Vagina (tissue), 2 donors: ENCODE measurements around the gene LTBP4. TPM values are rescaled to one million over a fixed set of nuclear protein-coding genes. Genes with fewer than 3 reads are reported as not detected.
"Not testable (repeated sequence)": the region's sequence is repeated elsewhere in the genome, so short reads cannot be mapped to it uniquely, and the experiment has no call there.

Source experiments
- DNase-seq, 2 donors: peaks; one replicate each; pipeline ENCODE4 v3.0.0-alpha.2; 2017; ENCODE audit errors: extremely low spot score in 2 of 2
- H3K27ac ChIP-seq: fragments of 200-600 bp; sonication (generic); one replicate; pipeline ENCODE4 v1.5.1; 2019
- H3K27me3 ChIP-seq: fragments of 200-600 bp; sonication (generic); one replicate; pipeline ENCODE4 v1.5.1; 2019
- H3K36me3 ChIP-seq, 2 donors: fragments of 200-600 bp; sonication (generic); one replicate each; pipeline ENCODE4 v1.5.1; 2017 to 2019
- H3K4me1 ChIP-seq: fragments of 200-600 bp; sonication (generic); one replicate; pipeline ENCODE4 v1.5.1; 2019
- H3K4me3 ChIP-seq, 2 donors: fragments of 200-600 bp; sonication (generic); 1 replicate in 1 of 2; 2 replicates in 1 of 2; pipeline ENCODE4 v1.5.1; 2016 to 2019
- H3K9me3 ChIP-seq: fragments of 200-600 bp; sonication (generic); one replicate; pipeline ENCODE4 v1.5.1; 2019
- CTCF ChIP-seq, 3 experiments: fragments of 450-650 bp in 2 of 3; fragments of 200-600 bp in 1 of 3; sonication (generic) in 1 of 3; IDR thresholded peaks; one replicate each; pipeline ENCODE4 v1.5.1; 2017 to 2019; ENCODE audit warnings: antibody characterized with exemption in 3 of 3, mild to moderate bottlenecking in 2 of 3, moderate library complexity in 2 of 3
- POLR2A ChIP-seq, 2 donors: fragments of 450-650 bp; IDR thresholded peaks; one replicate each; pipeline ENCODE4 v1.6.1; 2017; ENCODE audit warnings: antibody characterized with exemption in 2 of 2, mild to moderate bottlenecking in 2 of 2, moderate library complexity in 2 of 2
- POLR2AphosphoS5 ChIP-seq, 2 donors: sonication (generic); formaldehyde crosslinking; IDR thresholded peaks; one replicate each; pipeline ENCODE4 v1.9.0; 2017; ENCODE audit warnings: antibody characterized with exemption in 2 of 2, mild to moderate bottlenecking in 2 of 2, low read depth in 1 of 2; ENCODE audit not compliant: insufficient read depth in 1 of 2
- intact Hi-C: fragments of 100-400 bp; cut with DNase I; formaldehyde crosslinking; loops from one replicate; pipeline ENCODE4 v1.15.1; 2023
- total RNA-seq: library from RNA; depleted of rRNA; stranded (reverse); fragments of >200 nt; gene quantifications from one replicate; pipeline ENCODE4 v1.2.3, GENCODE V29; 2016

Gene LTBP4
- total RNA-seq, 1 donor from 2014 or later: 983 TPM

GRCh38 chr19:40650749-40651305 lies 49.7 kb downstream of the LTBP4 start:
- intact Hi-C loops: no loop called here
- no peak for TF ChIP-seq POLR2A (IDR thresholded peaks at IDR 0.05)
- no peak for TF ChIP-seq CTCF (IDR thresholded peaks at IDR 0.05)
- no peak for TF ChIP-seq POLR2AphosphoS5 (IDR thresholded peaks at IDR 0.05; ENCODE audit: insufficient read depth in 1 of 2, low read depth in 1 of 2)
- DNase-seq: no peak
- Histone ChIP-seq H3K4me1 (peaks cover 31% of the 10 kb centered on the region), H3K27ac (peak overlapping the region; percentile 71), H3K27me3 (no peaks in the 10 kb centered on the region), H3K36me3 (no peaks in the 10 kb centered on the region), H3K9me3 (no peaks in the 10 kb centered on the region), H3K4me3 (no peak overlapping the region)

GRCh38 chr19:40652303-40652702 lies 51.1 kb downstream of the LTBP4 start:
- intact Hi-C loops, H3K36me3 ChIP-seq, H3K9me3 ChIP-seq, DNase-seq, H3K27me3 ChIP-seq, H3K4me3 ChIP-seq: not testable (repeated sequence)
- H3K27ac ChIP-seq: peak overlapping the region; percentile 71
- H3K4me1 ChIP-seq: peaks cover 23% of the 10 kb centered on the region

- DNase-seq, intact Hi-C loops: not testable (repeated sequence)
Observed at GRCh38 chr19:40655684-40656083, 54.5 kb downstream of the LTBP4 start.

GRCh38 chr19:40658031-40658430 lies 56.9 kb downstream of the LTBP4 start:
- Histone ChIP-seq H3K4me1 (peaks cover 22% of the 10 kb centered on the region), H3K27ac (no peak overlapping the region), H3K9me3 (no peaks in the 10 kb centered on the region), H3K36me3 (no peaks in the 10 kb centered on the region), H3K27me3 (no peaks in the 10 kb centered on the region), H3K4me3 (no peak overlapping the region)
- no peak for DNase-seq
- TF ChIP-seq CTCF (IDR thresholded peaks at IDR 0.05) (no peak), POLR2AphosphoS5 (IDR thresholded peaks at IDR 0.05; ENCODE audit: insufficient read depth in 1 of 2, low read depth in 1 of 2) (no peak), POLR2A (IDR thresholded peaks at IDR 0.05) (no peak)
- intact Hi-C loops: no loop called here

More at GRCh38 chr19:40655684-40656083, 54.5 kb downstream of the LTBP4 start:
- not testable (repeated sequence) for H3K9me3 ChIP-seq, H3K27ac ChIP-seq, H3K27me3 ChIP-seq, H3K4me3 ChIP-seq, H3K36me3 ChIP-seq
- peaks cover 25% of the 10 kb centered on the region for H3K4me1 ChIP-seq

GRCh38 chr19:40659116-40659515 lies 57.9 kb downstream of the LTBP4 start:
- H3K36me3 ChIP-seq: no peaks in the 10 kb centered on the region
- TF ChIP-seq POLR2AphosphoS5 (IDR thresholded peaks at IDR 0.05; ENCODE audit: insufficient read depth in 1 of 2, low read depth in 1 of 2) (no peak), CTCF (IDR thresholded peaks at IDR 0.05) (no peak), POLR2A (IDR thresholded peaks at IDR 0.05) (no peak)
- intact Hi-C loops: no loop called here
- no peaks in the 10 kb centered on the region for H3K9me3 ChIP-seq
- peaks cover 33% of the 10 kb centered on the region for H3K4me1 ChIP-seq
- H3K4me3 ChIP-seq: no peak overlapping the region
- DNase-seq: no peak
- H3K27me3 ChIP-seq: no peaks in the 10 kb centered on the region
- peak overlapping the region; percentile 62 for H3K27ac ChIP-seq

GRCh38 chr19:40659566-40659965 lies 58.4 kb downstream of the LTBP4 start:
- Histone ChIP-seq H3K27ac (peak overlapping the region; percentile 62), H3K27me3 (no peaks in the 10 kb centered on the region), H3K4me3 (no peak overlapping the region), H3K9me3 (no peaks in the 10 kb centered on the region), H3K36me3 (no peaks in the 10 kb centered on the region), H3K4me1 (peaks cover 37% of the 10 kb centered on the region)
- no peak for DNase-seq
- TF ChIP-seq POLR2A (IDR thresholded peaks at IDR 0.05): no peak
- no peak for TF ChIP-seq CTCF (IDR thresholded peaks at IDR 0.05)
- no peak for TF ChIP-seq POLR2AphosphoS5 (IDR thresholded peaks at IDR 0.05; ENCODE audit: insufficient read depth in 1 of 2, low read depth in 1 of 2)
- intact Hi-C loops: no loop called here
